HG03159 (cell line): ENCODE results near the gene CALCOCO2.
"Not testable (repeated sequence)": the region's sequence is repeated elsewhere in the genome, so short reads cannot be mapped to it uniquely, and the experiment has no call there.

Source experiments
- ATAC-seq: cut with Tn5 transposase; IDR thresholded peaks from one replicate; pipeline ENCODE4 v1.9.1; 2021; ENCODE audit warnings: mild to moderate bottlenecking, moderate library complexity; ENCODE audit not compliant: unreplicated experiment

CALCOCO2 gene

DNA sequence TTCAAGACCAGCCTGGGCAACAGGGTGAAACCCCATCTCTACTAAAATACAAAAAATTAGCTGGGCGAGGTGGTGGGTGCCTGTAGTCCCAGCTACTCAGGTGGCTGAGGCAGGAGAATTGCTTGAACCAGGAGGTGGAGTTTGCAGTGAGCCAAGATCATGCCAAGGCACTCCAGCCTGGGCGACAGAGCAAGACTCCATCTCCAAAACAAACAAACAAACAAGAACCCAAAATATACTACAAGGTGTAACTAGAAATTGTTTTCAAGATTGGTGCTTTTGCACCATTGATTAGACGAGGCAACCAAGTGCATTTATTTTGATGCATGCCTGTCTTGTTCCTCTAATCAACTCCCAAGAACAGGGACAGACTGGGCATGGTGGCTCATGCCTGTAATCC is 41.6 kb downstream of the CALCOCO2 start:
- ATAC-seq: not testable (repeated sequence)

GRCh38 chr17:48873209-48873608 is 42.4 kb downstream of the CALCOCO2 start:
- no peak for ATAC-seq

- no peak for ATAC-seq
Observed at GRCh38 chr17:48873696-48874443, 43.0 kb downstream of the CALCOCO2 start.

- ATAC-seq: no peak
Observed at GRCh38 chr17:48878920-48879898, 48.4 kb downstream of the CALCOCO2 start.

- no peak for ATAC-seq
Observed at GRCh38 chr17:48882272-48882671, 51.4 kb downstream of the CALCOCO2 start.

- no peak for ATAC-seq
Observed at GRCh38 chr17:48883171-48883570, 52.3 kb downstream of the CALCOCO2 start.

DNA sequence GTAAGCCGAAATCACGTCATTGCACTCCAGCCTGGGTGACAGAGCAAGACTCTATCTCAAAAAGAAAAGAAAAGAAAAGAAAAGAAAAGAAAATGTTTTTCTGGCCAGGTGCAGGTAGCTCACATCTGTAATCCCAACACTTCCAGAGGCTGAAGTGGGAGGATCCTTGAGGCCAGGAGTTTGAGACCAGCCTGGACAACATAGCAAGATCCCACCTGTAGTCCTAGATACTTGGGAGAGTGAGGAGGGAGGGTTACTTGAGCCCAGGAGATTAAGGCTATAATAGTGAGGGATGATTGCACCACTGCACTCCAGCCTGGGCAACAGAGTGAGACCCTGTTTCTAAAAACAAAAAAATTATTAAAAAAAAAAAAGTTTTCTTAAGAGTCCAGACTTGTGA is 59.3 kb downstream of the CALCOCO2 start:
- ATAC-seq: no peak

DNA sequence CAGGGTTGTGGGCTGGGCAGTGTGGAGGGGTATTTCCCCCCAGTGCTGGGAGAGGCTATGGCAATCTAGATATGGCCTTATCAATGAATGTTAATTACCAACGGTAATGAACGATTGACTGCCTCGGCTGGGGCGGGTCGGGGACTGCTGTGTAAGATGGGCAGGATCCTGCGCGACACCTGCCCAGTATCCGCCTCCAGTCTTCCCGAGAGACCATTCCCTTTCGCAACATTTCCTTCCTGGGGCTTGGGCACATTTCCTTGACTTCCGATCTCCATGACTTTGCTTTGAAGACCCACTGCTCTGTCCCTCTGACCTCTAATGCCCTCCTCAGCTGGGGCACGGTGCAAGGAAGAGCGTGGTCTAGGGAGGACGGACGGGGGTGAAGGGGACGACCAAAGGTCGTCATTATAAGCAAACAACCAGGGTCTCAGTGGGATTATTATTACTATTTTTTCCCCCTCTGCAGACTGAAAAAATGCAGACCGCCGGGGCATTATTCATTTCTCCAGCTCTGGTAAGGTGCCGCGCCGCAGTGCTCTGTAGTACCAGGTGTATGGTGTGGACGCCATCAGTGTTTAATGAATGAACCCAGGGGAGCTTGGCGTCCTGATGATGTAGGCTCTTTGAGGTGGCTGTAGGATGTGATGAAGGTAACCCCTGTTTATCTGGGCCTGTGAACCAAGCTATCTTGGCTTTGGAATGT is 62.3 kb downstream of the CALCOCO2 start:
- ATAC-seq: no peak

- ATAC-seq: no peak
Observed at GRCh38 chr17:48893646-48894508, 63.0 kb downstream of the CALCOCO2 start.

GRCh38 chr17:48894886-48895285 is 64.1 kb downstream of the CALCOCO2 start:
- no peak for ATAC-seq

GRCh38 chr17:48901241-48901640 is 70.4 kb downstream of the CALCOCO2 start:
- no peak for ATAC-seq

GRCh38 chr17:48903401-48903800 is 72.6 kb downstream of the CALCOCO2 start:
- ATAC-seq: no peak

GRCh38 chr17:48904428-48904827 is 73.6 kb downstream of the CALCOCO2 start:
- ATAC-seq: no peak

GRCh38 chr17:48905987-48906515 is 75.2 kb downstream of the CALCOCO2 start:
- no peak for ATAC-seq

GRCh38 chr17:48907713-48908046 is 76.8 kb downstream of the CALCOCO2 start:
- no peak for ATAC-seq

DNA sequence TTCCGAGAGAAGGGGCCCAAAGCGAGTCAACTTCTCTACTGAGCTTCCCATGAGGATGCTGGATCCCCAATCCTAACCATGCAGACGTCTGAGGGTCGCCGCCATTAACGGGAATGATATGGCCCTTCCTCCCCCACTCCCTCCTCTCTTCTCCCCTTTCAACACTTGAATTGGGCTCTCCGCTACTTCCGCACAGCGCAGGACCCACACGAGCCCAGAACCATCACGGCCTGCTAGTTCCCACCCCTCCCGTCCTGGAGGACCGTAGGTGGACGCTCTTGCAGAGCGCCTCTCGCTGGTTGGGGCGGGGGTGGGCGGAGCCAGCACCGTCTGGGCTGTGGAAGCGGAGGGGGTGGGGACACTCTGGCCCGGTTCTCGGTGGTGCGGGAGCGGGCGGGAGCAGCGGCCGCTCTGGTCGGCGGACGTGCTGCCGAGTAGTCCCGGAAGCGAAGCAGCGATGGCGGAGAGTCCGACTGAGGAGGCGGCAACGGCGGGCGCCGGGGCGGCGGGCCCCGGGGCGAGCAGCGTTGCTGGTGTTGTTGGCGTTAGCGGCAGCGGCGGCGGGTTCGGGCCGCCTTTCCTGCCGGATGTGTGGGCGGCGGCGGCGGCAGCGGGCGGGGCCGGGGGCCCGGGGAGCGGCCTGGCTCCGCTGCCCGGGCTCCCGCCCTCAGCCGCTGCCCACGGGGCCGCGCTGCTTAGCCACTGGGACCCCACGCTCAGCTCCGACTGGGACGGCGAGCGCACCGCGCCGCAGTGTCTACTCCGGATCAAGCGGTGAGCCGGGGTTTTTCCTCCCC is 77.4 kb downstream of the CALCOCO2 start, which contains the start of gene UBE2Z:
Gene UBE2Z, plus strand, starts transcription at position 361 of the 797 bp plus-strand sequence. Its CDS starts 97 bp downstream, at position 458.
- peak; percentile 71 for ATAC-seq

- peak; percentile 39 for ATAC-seq
Observed at GRCh38 chr17:48908853-48909394, 78.1 kb downstream of the CALCOCO2 start.

DNA sequence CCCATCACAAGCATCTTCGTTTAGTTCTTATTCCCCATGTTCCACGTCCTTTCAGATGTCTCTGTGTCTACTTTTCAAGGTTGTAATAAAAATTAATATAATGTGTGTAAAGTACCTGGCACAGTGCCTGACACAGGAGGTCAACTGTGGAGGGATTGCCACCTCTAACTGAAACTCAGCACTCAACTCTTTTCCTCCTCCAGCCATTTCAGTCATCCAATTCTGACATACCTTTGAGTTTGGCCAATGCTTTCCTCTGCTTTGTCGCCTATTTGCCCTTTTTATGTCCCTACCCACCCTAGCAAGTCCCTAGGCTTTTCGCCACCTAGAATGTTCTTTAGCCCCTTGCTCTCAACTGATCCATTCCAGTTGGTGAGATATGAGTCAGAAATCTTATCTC is 78.9 kb downstream of the CALCOCO2 start:
- ATAC-seq: no peak

DNA sequence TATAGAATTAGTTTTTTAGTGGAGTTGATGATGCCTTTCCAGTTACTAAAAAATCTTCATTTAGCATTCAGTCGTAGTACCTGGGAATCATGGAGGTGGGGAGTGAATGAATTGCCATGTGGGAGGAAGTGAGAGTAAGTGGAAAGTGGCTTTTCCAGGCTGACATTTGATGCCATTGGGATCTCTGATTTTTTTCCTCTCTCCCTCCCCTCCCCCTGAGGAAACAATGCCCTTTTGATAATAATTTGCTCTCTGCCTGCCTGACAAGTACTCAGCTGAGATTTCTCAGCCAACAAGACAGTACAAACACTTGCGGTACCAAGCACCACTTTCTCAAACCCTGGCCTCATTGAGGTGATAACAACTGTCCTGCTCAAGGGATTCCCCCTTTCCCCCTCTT is 79.5 kb downstream of the CALCOCO2 start:
- ATAC-seq: no peak
